ENCODE results near the gene EDA2R.

Gene EDA2R, protein sequence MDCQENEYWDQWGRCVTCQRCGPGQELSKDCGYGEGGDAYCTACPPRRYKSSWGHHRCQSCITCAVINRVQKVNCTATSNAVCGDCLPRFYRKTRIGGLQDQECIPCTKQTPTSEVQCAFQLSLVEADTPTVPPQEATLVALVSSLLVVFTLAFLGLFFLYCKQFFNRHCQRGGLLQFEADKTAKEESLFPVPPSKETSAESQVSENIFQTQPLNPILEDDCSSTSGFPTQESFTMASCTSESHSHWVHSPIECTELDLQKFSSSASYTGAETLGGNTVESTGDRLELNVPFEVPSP

DNA sequence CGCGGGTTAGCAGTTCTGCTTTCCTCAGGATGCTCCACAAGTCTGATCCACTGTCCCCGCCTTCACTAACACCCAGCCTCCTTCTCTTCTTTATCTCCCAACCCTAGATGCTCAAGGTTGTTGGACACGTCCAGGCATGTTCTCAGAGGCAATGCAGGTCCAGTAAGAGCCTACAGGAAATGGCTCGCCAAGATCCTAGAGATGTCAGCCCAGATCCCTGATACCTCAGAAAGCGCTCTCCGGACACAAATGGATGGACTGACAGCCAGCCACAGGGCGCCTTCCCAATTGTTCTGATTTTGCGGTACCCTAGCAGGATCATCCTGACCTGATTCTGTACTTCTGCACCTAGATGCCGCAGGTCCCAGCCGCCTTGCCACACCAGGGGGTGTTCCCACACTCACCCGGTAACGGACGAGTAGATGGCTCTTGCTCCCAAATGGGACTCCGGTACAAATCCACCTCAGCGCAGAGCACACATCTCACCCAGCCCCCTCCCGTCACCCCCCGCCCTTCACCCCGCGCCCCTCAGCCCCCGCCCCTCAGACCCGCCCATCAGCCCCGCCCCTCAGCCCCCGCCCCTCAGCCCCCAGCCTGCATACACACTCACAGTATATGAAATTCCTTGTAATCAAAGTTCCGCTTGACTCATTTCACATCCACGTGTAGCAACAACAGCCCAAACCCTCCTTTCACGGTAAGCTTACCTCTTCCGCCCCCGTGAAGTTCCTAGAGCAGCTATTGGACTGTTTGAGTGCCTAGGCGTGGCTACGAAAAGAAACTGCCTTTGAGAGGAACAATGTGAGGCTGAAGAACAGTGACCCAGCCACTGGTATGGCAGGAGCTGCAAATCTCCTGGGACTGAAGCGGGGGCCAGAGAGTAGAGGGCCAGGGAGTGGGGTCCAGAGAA is at the start of gene EDA2R:
Gene EDA2R, minus strand, starts transcription at position 488 of the 910 bp plus-strand sequence. CDS start 23,058 bp downstream, outside the sequence.
- peak; percentile 47 for DNase-seq

DNA sequence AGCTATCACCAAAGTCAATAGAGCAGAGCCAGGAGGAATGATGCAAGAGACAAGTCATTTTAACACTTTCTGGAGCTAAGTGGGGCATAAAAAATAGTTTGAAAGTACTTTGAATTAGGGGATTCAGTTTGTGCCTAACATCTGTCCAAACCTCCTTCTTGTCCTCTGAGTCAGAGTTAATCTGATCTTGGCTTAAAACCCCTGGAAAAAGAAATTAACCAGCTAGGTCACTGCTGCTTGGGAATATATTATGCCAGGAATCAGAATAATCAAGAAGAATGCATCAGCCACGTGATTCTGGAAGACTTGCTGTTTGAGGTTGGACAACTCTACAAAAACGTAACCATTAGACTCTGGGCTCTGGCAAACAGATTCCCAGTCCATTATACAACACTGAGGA is 45.3 kb upstream of the EDA2R start:
- no peak for DNase-seq

DNA sequence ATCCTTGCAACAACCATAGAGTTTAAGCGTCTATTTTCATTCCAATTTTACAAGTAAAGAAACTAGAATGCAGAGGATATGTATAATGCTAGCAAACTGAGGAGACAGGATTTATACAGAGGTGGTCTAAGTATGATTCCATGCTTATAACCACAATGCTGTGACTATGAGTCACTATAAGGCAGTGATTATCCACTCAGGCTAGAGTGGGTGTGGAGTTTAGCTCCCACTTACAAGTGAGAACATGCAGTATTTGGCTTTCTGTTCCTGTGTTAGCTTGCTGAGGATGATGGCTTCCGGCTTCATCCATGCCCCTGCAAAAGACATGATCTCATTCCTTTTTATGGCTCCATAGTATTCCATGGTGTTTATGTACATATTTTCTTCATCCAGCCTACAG is 41.6 kb upstream of the EDA2R start:
- no peak for DNase-seq

DNA sequence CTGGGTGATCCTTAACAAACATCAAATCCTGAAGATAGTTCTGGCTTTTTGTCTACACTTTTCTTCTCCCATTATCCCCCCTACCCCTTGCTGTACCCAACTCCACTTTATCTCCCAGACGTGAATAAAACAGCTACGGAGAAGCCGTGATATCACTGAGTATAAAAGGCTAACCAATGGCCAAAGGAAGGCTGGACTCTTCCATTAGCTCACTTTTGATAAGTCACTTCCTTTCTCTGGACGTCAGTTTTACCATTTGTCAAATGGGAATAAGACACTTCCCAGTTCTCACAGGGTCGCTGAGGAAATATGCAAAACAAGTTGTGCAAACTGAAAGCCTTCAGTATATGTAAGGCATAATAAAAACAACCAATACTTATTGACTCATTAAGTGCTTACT is 38.6 kb upstream of the EDA2R start:
- no peak for DNase-seq

DNA sequence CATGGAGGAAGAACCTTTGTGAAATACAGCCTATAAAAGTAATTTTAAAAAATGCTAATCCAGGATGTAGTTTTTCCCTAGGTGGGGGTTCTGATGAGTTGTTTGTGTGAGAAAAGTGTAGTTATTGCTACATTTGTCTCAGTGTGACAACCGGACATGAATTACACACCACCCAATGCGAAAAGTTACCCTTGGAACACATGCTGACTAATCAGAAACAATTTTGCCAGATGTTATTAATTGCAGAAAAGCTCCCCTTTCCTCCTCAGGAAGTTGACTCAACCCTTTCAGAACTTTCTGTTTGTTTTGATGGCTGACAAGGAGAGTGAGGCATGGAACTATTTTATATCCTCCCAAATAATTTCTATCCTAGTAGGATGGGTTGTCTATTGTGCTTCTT is 38.1 kb upstream of the EDA2R start:
- DNase-seq, result no peak

DNA sequence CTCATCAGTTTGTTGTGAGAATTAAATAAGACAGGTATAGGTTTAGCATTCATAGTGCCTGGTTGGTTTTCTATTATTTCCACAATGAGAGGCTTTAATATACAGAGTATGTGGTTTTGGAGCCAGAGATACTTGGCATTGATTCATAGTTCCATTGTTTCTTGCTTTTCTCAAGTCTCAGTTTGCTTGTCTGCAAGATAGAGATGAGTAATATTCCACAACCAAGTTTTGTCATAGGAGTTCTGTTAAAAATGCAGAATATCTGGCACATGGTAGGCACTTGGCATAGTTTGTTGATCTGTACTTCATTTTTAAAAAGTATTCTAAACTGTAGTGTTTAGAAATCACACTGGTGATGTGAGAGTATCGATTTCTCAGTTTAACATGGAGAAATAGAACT is 37.5 kb upstream of the EDA2R start:
- no peak for DNase-seq

DNA sequence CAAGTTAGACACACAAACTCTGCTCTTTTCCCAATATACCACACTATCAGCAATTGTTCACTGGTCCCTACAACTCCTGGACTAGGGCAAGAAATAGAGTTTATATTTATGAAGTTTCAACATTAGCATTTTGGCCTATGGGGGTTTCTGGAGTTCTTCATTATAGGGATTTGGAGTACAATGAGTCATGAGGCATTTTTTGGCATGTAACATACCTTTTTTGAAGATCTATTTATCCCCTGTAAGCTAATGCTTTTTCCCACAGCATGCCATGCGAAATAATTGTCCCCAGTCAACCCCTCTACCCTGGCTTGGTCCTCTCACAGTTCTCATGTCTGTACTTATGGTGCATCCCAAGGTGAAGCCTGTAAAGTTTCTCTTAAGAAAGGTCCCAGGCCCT is 36.7 kb upstream of the EDA2R start:
- no peak for DNase-seq

DNA sequence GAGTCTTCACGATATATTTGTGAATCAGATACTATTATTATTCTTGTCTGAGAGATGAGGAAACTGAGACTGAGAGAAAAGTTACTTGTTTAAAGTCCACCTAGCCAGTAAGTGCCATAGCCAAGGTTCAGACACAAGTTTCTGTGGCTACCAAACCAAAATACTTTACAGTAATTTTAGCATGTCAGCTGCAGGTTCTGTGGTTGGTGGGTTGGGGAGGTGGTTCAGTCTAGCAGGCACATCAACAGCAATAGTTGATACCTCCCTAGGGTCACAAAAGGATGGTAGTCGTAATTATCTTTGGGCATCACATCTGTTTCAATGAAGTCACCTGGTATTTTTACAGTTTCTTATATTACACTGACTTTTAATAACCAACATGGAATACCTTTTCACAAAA is 35.6 kb upstream of the EDA2R start:
- DNase-seq, result no peak

DNA sequence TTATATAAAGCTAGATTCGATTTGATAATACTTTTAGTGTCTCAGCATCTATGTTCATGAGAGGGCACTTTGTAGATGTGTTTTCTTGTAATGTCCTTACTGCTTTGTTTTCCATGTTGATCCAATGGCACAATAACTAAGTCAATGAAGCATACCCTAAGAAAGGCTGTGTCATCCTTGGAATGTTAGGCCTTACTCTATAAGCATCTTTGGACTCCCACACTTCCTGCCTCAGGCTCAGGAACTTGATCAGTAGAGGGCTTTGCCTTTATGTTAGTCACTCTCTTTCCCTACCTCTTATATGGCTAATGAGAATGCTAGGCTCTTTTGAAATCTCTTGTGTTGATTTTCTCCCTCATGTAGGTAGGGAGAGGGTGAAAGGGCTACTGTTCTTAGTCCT is 33.2 kb upstream of the EDA2R start:
- DNase-seq, result no peak

DNA sequence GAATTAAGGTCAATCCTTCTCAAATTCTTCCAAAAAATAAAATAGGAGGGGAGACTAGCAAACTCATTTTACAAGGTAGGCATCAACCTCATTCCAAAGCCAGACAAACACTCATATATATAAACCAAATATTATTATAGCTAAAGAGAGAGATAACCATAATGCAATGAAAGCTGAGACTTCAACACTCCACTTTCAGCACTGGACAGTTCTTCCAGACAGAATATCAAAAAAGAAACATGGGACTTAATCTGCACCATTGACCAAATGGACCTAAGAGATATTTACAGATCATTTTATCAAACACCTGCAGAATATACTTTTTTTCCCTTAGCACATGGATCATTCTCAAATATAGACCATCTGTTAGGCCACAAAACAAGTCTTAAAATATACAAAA is 15.5 kb upstream of the EDA2R start:
- no peak for DNase-seq

DNA sequence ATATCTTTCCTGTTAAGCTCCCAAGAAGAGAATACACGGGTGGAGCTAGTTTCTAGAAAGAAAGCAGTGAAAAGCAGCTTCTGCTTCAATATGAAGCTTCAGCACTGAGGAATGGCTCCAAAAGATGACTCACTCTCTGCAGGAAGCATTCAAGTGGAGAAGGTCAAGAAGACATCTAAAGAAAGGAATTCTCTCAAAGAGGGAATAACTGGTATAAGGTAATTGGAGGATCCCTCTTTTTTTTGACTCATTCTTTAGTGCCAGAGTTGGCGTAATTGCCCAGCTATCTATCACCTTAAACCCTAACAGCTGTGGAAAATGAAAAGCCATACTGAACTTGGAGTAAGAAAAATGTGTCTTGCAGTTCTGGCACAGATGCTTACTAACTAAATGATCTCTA is 3.5 kb downstream of the EDA2R start:
- DNase-seq, result no peak

DNA sequence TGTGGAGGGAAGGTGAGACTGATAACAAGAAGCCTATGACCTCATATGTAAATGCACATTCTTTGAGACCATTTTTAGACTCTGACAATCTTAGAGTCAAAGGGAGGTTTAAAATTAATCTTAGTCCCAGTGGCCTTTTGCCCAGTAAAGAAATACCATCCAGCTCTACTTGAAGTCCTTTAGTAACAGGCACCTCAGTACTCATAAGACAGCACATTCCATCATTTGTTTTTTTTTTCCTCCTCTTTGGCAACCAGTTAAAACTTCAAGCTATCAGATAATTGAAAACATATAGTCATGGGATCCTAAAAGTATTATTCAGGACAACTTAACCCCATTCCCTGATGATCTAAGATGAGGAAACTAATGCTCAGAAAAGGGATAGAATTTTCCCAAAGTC is 4.6 kb downstream of the EDA2R start:
- DNase-seq, result no peak

DNA sequence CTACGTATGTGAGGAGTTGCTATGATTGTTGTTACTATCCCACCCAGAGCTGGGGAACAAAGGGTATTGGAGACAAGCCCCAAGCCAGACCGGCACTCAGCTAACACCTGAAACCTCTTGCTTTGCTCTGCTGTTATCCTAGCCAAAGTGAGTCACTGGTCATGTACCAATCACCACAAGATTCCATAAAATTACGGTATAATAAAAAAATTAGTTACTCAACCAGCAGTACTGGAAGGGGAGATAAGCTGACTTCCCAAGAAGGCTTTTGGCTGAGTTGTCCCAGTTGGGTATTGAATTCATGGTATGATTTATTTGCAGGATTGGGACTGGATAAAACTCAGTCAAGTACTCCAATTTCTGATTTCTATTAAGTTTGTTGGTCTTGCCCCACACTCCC is 5.3 kb downstream of the EDA2R start:
- DNase-seq, result peak; percentile 2

DNA sequence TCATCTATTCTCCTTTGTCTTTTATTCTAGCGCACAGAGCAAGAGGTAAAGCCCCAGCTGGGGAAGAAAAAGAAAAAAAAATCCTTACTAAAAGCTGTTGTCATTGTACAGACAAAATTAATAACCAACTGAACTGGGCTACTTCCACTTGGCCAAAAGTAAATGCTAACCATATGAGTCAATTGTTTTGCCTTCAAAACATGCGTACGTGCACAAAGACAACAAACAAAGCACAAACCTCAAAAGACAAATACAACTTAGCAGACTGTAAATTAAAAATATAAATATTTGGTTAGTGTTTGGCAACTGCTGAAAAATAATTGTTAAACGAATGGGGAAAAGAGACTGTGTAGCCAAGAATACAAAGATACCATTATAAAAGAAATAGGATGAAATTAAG is 5.9 kb downstream of the EDA2R start:
- no peak for DNase-seq

DNA sequence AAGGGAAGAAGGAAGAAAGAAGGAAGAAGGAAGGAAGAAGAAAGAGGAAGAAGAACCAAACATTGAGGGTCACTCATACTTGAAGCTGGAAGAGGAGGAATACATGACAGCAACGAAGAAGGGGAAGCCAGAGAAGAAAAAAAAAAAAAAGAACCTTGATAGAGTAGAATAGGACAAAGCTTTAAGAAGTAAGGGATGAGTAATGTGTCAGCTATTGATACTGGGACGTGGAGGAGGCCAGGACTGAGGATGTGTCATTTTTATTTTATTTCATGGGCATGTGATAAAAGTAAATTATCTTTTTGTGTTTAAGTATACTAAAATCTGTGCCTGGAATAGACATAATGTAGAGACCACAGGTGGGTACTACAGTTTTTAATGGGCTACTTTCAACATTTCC is 6.4 kb downstream of the EDA2R start:
- DNase-seq, result no peak

DNA sequence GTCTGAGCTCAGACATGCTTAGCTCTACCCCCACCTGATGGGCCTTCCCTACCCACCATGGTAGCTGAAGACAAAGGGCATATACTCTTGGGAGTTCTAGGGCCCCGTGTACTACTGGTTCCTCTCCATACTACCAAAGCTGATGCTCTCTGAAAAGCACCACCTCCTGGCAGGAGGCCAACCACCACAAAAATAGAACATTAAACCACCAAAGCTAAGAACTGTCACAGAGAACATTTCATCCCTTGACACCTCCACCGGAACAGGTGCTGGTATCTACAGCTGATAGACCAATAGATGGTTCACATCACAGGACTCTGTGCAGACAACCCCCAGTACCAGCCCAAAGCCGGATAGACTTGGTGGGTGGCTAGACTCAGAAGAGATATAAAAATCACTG is 13.4 kb downstream of the EDA2R start:
- DNase-seq, result no peak

DNA sequence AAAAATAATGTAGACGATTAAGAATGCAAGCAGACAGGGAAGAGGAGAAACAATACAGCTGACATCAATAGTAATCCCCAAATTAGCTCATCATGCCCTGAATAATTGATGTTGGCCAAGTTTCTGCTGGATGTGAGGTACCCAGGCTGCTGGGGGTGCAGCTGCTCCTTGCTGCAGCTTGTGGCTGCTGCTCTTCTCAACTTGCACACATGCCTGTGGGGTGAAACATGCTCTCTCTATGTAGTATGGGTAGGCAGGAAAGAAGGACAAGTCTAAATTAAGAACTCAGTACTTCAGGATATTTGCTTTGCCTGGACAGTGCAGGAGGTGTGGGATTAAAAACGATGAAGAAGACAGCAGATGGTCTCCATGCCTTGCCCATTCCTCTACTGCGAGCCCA is 16.7 kb downstream of the EDA2R start:
- DNase-seq, result no peak

DNA sequence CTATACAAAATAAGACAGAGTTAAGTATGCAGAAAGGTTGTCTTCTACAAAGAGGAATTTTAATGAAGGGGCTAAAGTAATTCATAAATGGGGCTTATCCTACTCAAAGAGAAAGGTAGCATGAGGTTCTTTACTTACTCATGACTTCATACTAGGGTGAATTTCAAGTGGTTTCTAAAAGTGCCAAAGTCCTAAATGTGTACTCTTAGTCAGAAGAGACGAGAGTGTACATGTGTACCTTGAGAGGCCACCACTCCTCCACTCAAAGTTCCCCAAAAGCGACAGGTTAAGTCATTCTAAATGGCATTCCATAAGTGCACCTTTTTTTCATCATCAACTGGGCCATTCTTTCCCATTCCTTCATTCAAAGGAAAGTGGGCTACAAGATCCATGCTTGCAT is 21.9 kb downstream of the EDA2R start:
- DNase-seq, result no peak

DNA sequence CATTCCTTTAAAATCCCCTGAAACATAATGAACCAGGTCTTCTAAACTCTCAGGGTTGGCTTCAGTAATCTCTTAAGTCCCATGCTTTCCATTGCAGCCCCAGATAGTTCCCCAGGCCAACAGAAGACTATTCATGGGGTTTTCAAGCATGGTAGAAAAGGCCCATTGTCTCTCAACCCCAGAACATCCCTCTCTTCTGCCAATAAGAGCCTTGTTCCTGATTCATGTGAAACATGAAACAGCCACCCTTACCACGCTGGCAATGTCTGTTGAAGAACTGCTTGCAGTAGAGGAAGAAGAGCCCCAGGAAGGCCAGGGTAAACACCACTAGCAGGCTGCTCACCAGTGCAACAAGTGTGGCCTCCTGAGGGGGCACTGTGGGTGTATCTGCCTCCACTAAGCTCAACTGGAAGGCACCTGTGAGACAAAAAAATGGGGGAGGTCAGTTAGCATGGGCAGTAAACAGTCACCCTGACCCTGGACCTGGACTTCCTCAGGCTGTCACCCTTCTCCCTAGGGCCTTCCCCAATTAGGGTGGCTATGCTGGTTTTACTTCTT is 36.4 kb downstream of the EDA2R start:
- DNase-seq, result no peak

DNA sequence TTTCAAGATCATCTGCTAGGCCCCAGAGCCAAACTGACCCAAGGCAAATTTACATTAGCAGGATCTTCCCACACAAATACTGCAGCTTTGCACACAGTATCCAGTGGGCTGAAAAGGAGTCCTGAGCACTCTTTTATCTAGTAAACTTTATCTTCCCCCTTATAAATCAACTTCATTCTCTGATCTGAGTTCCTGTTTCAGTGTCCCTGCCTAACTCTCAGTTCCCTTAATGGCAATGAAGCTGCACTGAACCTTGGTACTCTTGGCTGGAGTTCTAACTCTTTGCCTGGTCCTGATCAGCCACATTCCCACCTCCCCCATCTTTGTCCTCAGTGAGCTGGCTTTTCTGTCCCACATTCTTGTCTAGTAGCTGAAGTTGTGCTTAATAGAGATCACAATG is 37.4 kb downstream of the EDA2R start:
- DNase-seq, result no peak

DNA sequence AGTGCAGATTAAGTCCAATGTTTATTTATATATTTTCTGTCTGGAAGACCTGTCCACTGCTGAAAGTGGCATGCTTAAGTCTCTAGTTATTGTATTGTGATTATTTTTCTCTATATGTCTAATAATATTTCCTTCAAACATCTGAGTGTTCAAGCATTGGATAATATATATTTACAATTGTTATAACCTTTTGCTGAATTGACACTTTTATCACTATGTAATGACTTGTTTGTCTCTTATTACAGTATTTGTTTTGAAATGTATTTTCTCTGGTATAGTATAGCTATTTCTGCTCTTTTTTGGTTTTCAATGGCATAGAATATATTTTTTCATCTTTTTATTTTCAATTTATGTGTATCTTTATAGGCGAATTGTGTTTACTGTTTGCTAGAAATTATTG is 59.7 kb downstream of the EDA2R start:
- no peak for DNase-seq

DNA sequence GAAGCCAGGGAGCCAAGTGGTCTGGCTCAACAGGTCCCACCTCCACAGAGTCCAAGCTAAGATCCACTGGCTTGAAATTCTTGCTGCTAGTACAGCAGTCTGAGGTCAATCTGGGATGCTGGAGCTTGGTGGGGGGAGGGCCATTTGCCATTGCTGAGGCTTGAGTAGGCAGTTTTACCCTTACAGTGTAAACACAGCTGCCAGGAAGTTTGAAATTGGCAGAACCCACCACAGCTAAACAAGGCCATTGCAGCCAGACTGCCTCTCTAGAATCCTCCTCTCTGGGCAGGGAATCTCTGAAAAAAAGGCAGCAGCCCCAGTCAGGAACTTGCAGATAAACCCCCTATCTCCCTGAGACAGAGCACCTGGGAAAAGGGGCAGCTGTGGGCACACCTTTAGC is 84.9 kb downstream of the EDA2R start:
- no peak for DNase-seq

DNA sequence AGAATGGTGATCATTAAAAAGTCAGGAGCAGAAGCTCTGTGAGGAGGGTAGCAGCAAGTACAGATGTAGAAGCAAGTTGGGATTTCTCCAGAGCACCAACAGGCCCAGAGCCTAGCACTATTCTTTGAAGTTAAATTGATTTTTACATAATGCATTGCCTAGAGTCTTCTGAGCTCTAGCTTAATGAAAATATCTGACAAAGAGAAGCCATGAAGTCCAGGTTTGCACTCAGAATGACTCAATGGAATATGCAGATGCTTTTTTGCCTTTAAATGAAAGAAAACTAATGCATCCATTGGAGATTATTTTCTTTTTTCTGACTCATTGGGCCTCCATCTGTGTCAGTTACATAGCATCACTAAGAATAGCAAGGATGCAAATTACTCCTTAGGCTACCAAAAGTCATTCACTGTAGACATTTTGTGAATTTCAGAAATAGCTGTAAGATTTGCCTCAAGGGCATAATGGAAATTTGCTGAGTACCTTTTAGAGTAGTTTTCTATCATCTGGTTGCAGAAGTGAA is 91.0 kb downstream of the EDA2R start:
- no peak for DNase-seq
